Left lung (tissue), 10 donors: ENCODE data around the gene MPP2. TPM values are rescaled to one million over a fixed set of nuclear protein-coding genes. Genes with fewer than 3 reads are reported as not detected.
"Not testable (repeated sequence)": the region's sequence is repeated elsewhere in the genome, so short reads cannot be mapped to it uniquely, and the experiment has no call there.

Experiments
- ATAC-seq: fragments of 200-7000 bp; cut with Tn5 transposase; one replicate; pipeline ENCODE4 v1.9.1; 2020; ENCODE audit warnings: moderate library complexity
- DNase-seq, 4 donors: peaks; one replicate each; pipeline ENCODE4 v3.0.0-alpha.2; 2013 to 2020
- H3K27ac ChIP-seq, 2 donors: fragments of 200-600 bp; sonication (generic) in 1 of 2; one replicate each; pipeline versions ENCODE4 v1.5.0 to v1.8.0; 2020 to 2021
- H3K27me3 ChIP-seq, 2 donors: fragments of 200-600 bp; sonication (generic) in 1 of 2; one replicate each; pipeline versions ENCODE4 v1.5.0 to v1.8.0; 2020 to 2021
- H3K36me3 ChIP-seq, 2 donors: fragments of 200-600 bp; sonication (generic) in 1 of 2; one replicate each; pipeline versions ENCODE4 v1.5.0 to v1.8.0; 2020 to 2021
- H3K4me1 ChIP-seq, 2 donors: fragments of 200-600 bp; one replicate each; pipeline ENCODE4 v1.8.0; 2021
- H3K4me3 ChIP-seq, 2 donors: fragments of 200-600 bp; sonication (generic) in 1 of 2; one replicate each; pipeline versions ENCODE4 v1.5.0 to v1.8.0; 2020 to 2021; ENCODE audit warnings: mild to moderate bottlenecking in 1 of 2
- H3K9me3 ChIP-seq, 2 donors: fragments of 200-600 bp; sonication (generic) in 1 of 2; one replicate each; pipeline versions ENCODE4 v1.5.0 to v1.8.0; 2020 to 2021
- CTCF ChIP-seq, 2 donors: fragments of 200-600 bp; sonication (generic) in 1 of 2; IDR thresholded peaks; one replicate each; pipeline versions ENCODE4 v1.5.0 to v1.8.0; 2021; ENCODE audit warnings: antibody characterized with exemption in 2 of 2
- intact Hi-C, 2 donors: fragments of 100-400 bp; cut with DNase I; formaldehyde crosslinking; loops; one replicate each; pipeline versions ENCODE4 v1.11.2 to v1.14.2; 2022
- polyA plus RNA-seq, 6 donors: library from polyadenylated mRNA; unstranded; fragments of 120-200 nt; gene quantifications; one replicate each; pipeline ENCODE4 v1.2.1, GENCODE V29; 2013; ENCODE audit not compliant: insufficient read length in 6 of 6
- total RNA-seq, 2 donors: library from RNA; stranded (reverse); fragmentation: NEBNext Ultra II Directional; extraction: Animal tissue kit (Norgen Biotek cat#: 25700); gene quantifications; one replicate each; pipeline ENCODE4 v1.2.1, GENCODE V29; 2021
- donor health status: DM: no; HTN: yes; CAD: no.
- donor health status: DM: no; HTN: no; CAD: no.

Gene MPP2
- total and polyA plus RNA-seq, 8 donors = 1.5 to 4.9 (median 4.5) TPM

GRCh38 chr17:43873091-43873490 lies 34.2 kb downstream of the MPP2 start:
- ATAC-seq = no peak
- Histone ChIP-seq H3K4me3 (no peak overlapping the region), H3K27ac (no peak overlapping the region), H3K27me3 (no peaks in the 10 kb centered on the region), H3K9me3 (no peaks in the 10 kb centered on the region), H3K4me1 (no peaks in the 10 kb centered on the region), H3K36me3 (no peaks in the 10 kb centered on the region)
- no peak for TF ChIP-seq CTCF (IDR thresholded peaks at IDR 0.05)
- intact Hi-C loops = no loop called here
- DNase-seq = no peak

DNA sequence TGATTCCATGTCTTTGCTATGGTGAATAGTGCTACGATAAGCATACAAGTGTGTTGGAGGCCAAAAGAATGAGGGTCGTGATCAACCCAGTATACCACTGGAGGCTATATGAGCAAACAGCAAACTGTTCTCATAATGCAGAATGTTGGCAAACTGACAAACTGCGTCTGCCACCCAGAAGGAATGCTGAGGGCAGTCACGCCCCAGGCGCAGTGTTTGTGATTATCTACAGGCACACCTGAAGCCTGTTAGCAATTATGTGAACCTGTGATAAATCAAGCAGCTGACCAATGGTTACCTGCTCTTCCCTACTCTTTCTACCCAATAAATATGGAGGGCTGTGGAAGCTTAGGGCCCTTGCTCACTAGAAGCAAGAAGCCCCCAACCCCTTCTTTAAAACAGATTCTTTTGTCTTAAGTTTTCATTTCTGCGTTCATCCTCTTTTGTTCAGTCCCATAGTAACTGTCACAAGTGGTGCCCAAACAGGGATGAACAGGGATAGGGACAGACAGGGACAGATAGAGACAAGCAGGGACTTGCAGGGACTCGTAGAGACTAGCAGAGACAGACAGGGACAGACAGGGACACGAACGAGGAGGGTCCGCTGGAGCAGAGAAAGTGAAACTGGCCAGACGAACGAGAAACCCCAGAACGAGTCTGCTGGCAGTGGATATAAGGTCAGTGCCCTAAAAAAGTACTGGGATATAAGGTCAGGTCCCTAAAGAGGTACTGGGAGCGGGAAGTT lies 35.2 kb downstream of the MPP2 start:
- no peak for TF ChIP-seq CTCF (IDR thresholded peaks at IDR 0.05)
- DNase-seq = peak in 1 of 4 donors; percentile 8
- ATAC-seq = peak; percentile 63
- no peaks in the 10 kb centered on the region for H3K27me3 ChIP-seq
- H3K4me1 ChIP-seq = no peaks in the 10 kb centered on the region
- H3K36me3 ChIP-seq = no peaks in the 10 kb centered on the region
- H3K4me3 ChIP-seq = no peak overlapping the region
- no peaks in the 10 kb centered on the region for H3K9me3 ChIP-seq
- intact Hi-C loops = no loop called here
- H3K27ac ChIP-seq = no peak overlapping the region

- intact Hi-C loops = not testable (repeated sequence)
These were observed 38.3 kb downstream of the MPP2 start for GRCh38 chr17:43869031-43869430.

DNA sequence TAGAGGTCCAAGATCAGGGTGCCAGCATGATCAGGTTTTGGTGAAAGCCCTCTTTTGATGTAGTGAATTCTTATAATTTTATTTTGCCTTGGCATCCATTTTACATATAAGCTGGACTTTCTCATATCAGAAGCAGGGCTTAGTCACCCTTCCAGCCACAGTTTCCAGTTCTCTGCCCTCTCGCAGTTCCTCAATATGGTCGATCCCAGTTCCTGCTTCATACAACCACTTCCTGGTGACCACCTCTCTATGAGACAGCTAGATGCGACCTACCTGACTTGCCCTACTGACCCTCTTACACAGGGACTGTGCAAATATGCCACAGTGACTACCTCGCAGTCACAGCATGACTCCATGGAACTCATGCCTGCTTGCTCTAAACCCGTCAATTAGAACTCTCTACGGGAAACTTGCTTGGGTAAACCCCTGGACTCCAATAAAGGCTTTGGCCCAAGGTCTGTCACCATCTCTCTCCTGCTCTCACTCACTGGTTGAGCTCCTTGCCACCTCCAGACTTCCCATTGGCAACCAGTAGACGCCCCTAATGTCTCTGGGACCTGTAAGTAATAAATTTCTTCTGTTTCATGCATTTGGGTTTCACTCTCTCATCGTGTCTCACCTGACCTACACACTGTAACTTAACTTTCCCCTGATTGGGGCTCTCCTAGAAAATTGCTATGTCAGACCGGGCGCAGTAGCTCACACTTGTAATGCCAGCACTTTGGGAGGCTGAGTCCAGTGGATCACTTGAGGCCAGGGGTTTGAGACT lies 38.9 kb downstream of the MPP2 start:
- Histone ChIP-seq H3K27ac (no peak overlapping the region), H3K4me1 (no peaks in the 10 kb centered on the region), H3K36me3 (no peaks in the 10 kb centered on the region), H3K27me3 (no peaks in the 10 kb centered on the region), H3K9me3 (no peaks in the 10 kb centered on the region), H3K4me3 (no peak overlapping the region)
- TF ChIP-seq CTCF (IDR thresholded peaks at IDR 0.05) = no peak
- intact Hi-C loops = no loop called here
- ATAC-seq (no peak), DNase-seq (no peak)

More at GRCh38 chr17:43869031-43869430, 38.3 kb downstream of the MPP2 start:
- H3K27me3 ChIP-seq, H3K4me1 ChIP-seq, DNase-seq, ATAC-seq, H3K9me3 ChIP-seq, H3K36me3 ChIP-seq, H3K27ac ChIP-seq, H3K4me3 ChIP-seq: not testable (repeated sequence)

GRCh38 chr17:43864161-43864984 lies 43.0 kb downstream of the MPP2 start:
- DNase-seq = no peak
- H3K4me3 ChIP-seq = no peak overlapping the region
- intact Hi-C loops = no loop called here
- H3K36me3 ChIP-seq = no peaks in the 10 kb centered on the region
- no peak overlapping the region for H3K27ac ChIP-seq
- H3K9me3 ChIP-seq = no peaks in the 10 kb centered on the region
- no peaks in the 10 kb centered on the region for H3K4me1 ChIP-seq
- TF ChIP-seq CTCF (IDR thresholded peaks at IDR 0.05) = no peak
- ATAC-seq = no peak
- no peaks in the 10 kb centered on the region for H3K27me3 ChIP-seq
